Neuronal stem cell (in vitro differentiated cells): ENCODE data around the gene RAPGEF1.

ENCODE experiments used
- DNase-seq: peaks from one replicate; pipeline ENCODE4 v3.0.0-alpha.2; 2013; ENCODE audit warnings: low spot score
- H2AFZ ChIP-seq: one replicate; pipeline ENCODE4 v1.6.1; 2013; ENCODE audit warnings: mild to moderate bottlenecking, low read length, inconsistent platforms
- H2AK5ac ChIP-seq: 2 replicates; pipeline ENCODE4 v1.6.1; 2013; ENCODE audit warnings: low read depth, mild to moderate bottlenecking, inconsistent platforms, low read length, moderate library complexity, mixed read lengths
- H2BK120ac ChIP-seq: 2 replicates; pipeline ENCODE4 v1.6.1; 2013; ENCODE audit warnings: low read depth, mild to moderate bottlenecking, inconsistent platforms, low read length, moderate library complexity, mixed read lengths
- H2BK12ac ChIP-seq: one replicate; pipeline ENCODE4 v1.6.1; 2013; ENCODE audit warnings: low read length, inconsistent platforms
- H2BK15ac ChIP-seq: 2 replicates; pipeline ENCODE4 v1.6.1; 2013; ENCODE audit warnings: mild to moderate bottlenecking, low read length, inconsistent platforms, mixed read lengths
- H2BK5ac ChIP-seq: one replicate; pipeline ENCODE4 v1.6.1; 2013; ENCODE audit warnings: inconsistent platforms, mild to moderate bottlenecking, low read length, moderate library complexity
- H3K14ac ChIP-seq: one replicate; pipeline ENCODE4 v1.6.1; 2013; ENCODE audit warnings: low read length, inconsistent platforms
- H3K18ac ChIP-seq: 2 replicates; pipeline ENCODE4 v1.6.1; 2013; ENCODE audit warnings: low read length, inconsistent platforms
- H3K23ac ChIP-seq: 2 replicates; pipeline ENCODE4 v1.6.1; 2013; ENCODE audit warnings: low read depth, mild to moderate bottlenecking, mixed read lengths, low read length, inconsistent platforms; ENCODE audit not compliant: poor library complexity
- H3K27ac ChIP-seq: replicated peaks from 3 replicates; pipeline ENCODE4 v1.5.1; 2013; ENCODE audit warnings: low read length, inconsistent platforms
- H3K27me3 ChIP-seq, 3 experiments: 2 replicates each; pipeline ENCODE4 v1.6.1; 2013; ENCODE audit warnings: low read length in 3 of 3, mild to moderate bottlenecking in 2 of 3, inconsistent platforms in 1 of 3, low read depth in 1 of 3, mixed read lengths in 1 of 3, moderate library complexity in 1 of 3; ENCODE audit not compliant: control insufficient read depth in 3 of 3, insufficient read depth in 3 of 3
- H3K36me3 ChIP-seq, 2 donors: replicated peaks in 1 of 2; 2 replicates each; pipeline ENCODE4 v1.6.1; 2013; ENCODE audit warnings: low read length in 2 of 2; ENCODE audit not compliant: control insufficient read depth in 2 of 2, insufficient read depth in 2 of 2
- H3K4ac ChIP-seq: 2 replicates; pipeline ENCODE4 v1.6.1; 2013; ENCODE audit warnings: inconsistent platforms, mild to moderate bottlenecking, low read length, moderate library complexity
- H3K4me1 ChIP-seq, 2 donors: 1 replicate in 1 of 2; 2 replicates in 1 of 2; pipeline ENCODE4 v1.6.1; 2013; ENCODE audit warnings: low read length in 2 of 2, low read depth in 1 of 2; ENCODE audit not compliant: control insufficient read depth in 2 of 2, insufficient read depth in 1 of 2
- H3K4me2 ChIP-seq: one replicate; pipeline ENCODE4 v1.6.1; 2013; ENCODE audit warnings: mild to moderate bottlenecking, low read length, inconsistent platforms; ENCODE audit not compliant: insufficient read depth, poor library complexity, severe bottlenecking
- H3K4me3 ChIP-seq, 2 donors: 2 replicates each; pipeline ENCODE4 v1.5.1; 2013; ENCODE audit warnings: low read length in 2 of 2, mild to moderate bottlenecking in 2 of 2, inconsistent platforms in 1 of 2, moderate library complexity in 1 of 2
- H3K79me1 ChIP-seq: one replicate; pipeline ENCODE4 v1.6.1; 2013; ENCODE audit warnings: low read depth, mild to moderate bottlenecking, inconsistent platforms, low read length, moderate library complexity
- H3K9ac ChIP-seq: one replicate; pipeline ENCODE4 v1.6.1; 2013; ENCODE audit warnings: mild to moderate bottlenecking, low read depth, low read length, inconsistent platforms; ENCODE audit not compliant: poor library complexity
- H3K9me3 ChIP-seq, 2 donors: replicated peaks in 1 of 2; 2 replicates each; pipeline versions ENCODE3 to v1.6.1; 2013; ENCODE audit warnings: low read length in 2 of 2, mild to moderate bottlenecking in 2 of 2, inconsistent platforms in 1 of 2, low read depth in 1 of 2, mixed read lengths in 1 of 2, moderate library complexity in 1 of 2; ENCODE audit not compliant: control insufficient read depth in 2 of 2, insufficient read depth in 1 of 2
- H4K8ac ChIP-seq: one replicate; pipeline ENCODE4 v1.6.1; 2013; ENCODE audit warnings: low read depth, mild to moderate bottlenecking, inconsistent platforms, low read length, moderate library complexity
- H4K91ac ChIP-seq: one replicate; pipeline ENCODE4 v1.6.1; 2013; ENCODE audit warnings: low read length, low read depth, mild to moderate bottlenecking, inconsistent platforms; ENCODE audit not compliant: poor library complexity
- WGBS, 2 donors: extraction: QIAGEN DNeasy Blood & Tissue Kit; methylation state at CpG; one replicate each; pipeline ENCODE4 v1.1.7; 2013; ENCODE audit warnings: missing lambda C conversion rate in 2 of 2, mixed read lengths in 1 of 2; ENCODE audit not compliant: insufficient read length in 2 of 2, insufficient replicate concordance in 1 of 2; ENCODE audit errors: extremely low coverage in 2 of 2; 5-methylcytosine and 5-hydroxymethylcytosine counted together

RAPGEF1 gene

DNA sequence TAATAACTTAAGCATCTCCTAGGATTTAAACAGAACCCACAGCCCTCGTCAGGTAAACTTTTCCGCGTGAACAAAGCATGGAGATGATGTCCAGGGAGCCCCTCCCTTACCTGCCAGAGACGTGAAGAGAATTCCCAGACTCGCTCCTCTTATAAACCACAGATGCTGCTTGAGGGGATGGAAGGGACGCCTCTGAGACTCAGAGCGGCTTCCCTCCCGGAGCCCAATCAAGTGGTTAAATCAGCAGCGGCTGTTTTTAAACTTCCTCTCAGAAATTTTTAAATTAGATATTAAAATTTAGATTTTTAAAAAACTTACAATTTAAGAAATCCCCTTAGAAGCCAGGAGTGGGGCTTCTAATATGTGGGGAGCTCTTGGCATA lies 71.8 kb downstream of the RAPGEF1 start:
- Histone ChIP-seq H3K27me3 (no peaks in the 10 kb centered on the region), H3K9ac (no peak overlapping the region), H3K4me2 (no peak overlapping the region), H4K8ac (no peak overlapping the region), H3K79me1 (no peaks in the 10 kb centered on the region), H2BK120ac (no peak overlapping the region), H2BK5ac (no peak overlapping the region), H3K4me1 (peaks cover 13 to 18% of the 10 kb centered on the region in 2 donors), H2AFZ (no peak overlapping the region), H3K4ac (no peak overlapping the region), H3K4me3 (no peak overlapping the region), H3K23ac (no peak overlapping the region), H3K27ac (no peak overlapping the region), H3K36me3 (no peaks in the 10 kb centered on the region), H3K9me3 (peaks cover 5 to 13% of the 10 kb centered on the region in 2 donors), H2BK12ac (no peak overlapping the region), H3K18ac (no peak overlapping the region), H2AK5ac (no peak overlapping the region), H3K14ac (no peak overlapping the region), H2BK15ac (no peak overlapping the region), H4K91ac (no peak overlapping the region)
- no peak for DNase-seq
- no CpG with 5 or more reads among the region's 9 CpGs for WGBS, 2 donors

DNA sequence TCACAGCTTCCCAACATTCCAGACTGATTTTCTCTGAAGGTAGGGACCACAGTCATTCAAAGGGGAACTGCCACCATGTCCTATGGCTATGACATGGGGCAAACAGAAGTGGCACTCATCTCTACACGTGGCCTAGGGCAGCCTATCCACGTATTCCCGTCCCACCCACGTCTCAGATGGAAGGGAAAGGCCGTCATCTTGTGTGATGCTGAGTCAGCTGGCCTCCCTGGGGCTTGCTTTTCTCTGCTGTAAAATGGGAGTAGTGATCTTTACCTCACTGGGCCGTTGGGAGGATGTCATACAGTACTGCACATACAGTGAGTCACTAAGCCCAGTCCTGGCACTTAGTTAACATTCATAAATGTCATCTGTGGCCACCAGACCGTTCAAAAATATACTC lies 72.3 kb downstream of the RAPGEF1 start:
- Histone ChIP-seq H2BK5ac (no peak overlapping the region), H3K4me3 (no peak overlapping the region), H3K23ac (no peak overlapping the region), H3K79me1 (no peaks in the 10 kb centered on the region), H4K8ac (no peak overlapping the region), H3K14ac (no peak overlapping the region), H3K27me3 (no peaks in the 10 kb centered on the region), H3K27ac (no peak overlapping the region), H3K4ac (no peak overlapping the region), H3K4me2 (no peak overlapping the region), H2BK12ac (no peak overlapping the region), H4K91ac (no peak overlapping the region), H2AFZ (no peak overlapping the region), H3K36me3 (no peaks in the 10 kb centered on the region), H2BK120ac (no peak overlapping the region), H3K4me1 (peaks cover 13 to 18% of the 10 kb centered on the region in 2 donors), H3K9ac (no peak overlapping the region), H2AK5ac (no peak overlapping the region), H3K9me3 (peaks cover 5 to 13% of the 10 kb centered on the region in 2 donors), H2BK15ac (no peak overlapping the region), H3K18ac (no peak overlapping the region)
- WGBS, 2 donors, result no CpG with 5 or more reads among the region's 7 CpGs
- no peak for DNase-seq

DNA sequence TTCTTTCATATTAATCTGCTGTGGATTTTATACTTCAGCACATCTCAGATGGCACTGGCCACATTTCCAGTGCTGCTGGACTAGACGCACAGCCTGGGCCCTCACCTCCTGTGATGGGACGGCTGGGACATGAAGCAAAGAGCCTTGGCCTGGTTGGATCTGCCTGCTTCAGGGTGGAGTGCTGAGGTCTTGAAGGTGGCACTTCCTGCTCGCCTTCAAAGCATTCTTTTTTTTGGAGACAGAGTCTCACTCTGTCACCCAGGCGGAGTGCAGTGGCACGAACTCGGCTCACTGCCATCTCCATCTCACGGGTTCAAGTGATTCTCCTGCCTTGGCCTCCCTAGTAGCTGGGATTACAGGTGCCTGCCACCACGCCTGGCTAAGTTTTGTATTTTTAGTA lies 73.1 kb downstream of the RAPGEF1 start:
- no peaks in the 10 kb centered on the region for H3K79me1 ChIP-seq
- H3K4ac ChIP-seq, result no peak overlapping the region
- no peak overlapping the region for H2BK12ac ChIP-seq
- H3K4me1 ChIP-seq, result peaks cover 13 to 18% of the 10 kb centered on the region in 2 donors
- no peak overlapping the region for H3K14ac ChIP-seq
- no peaks in the 10 kb centered on the region for H3K36me3 ChIP-seq
- H2BK5ac ChIP-seq, result no peak overlapping the region
- no peak for DNase-seq
- no peak overlapping the region for H2BK120ac ChIP-seq
- H3K27ac ChIP-seq, result no peak overlapping the region
- H3K4me2 ChIP-seq, result no peak overlapping the region
- H4K8ac ChIP-seq, result no peak overlapping the region
- no peaks in the 10 kb centered on the region for H3K27me3 ChIP-seq
- H4K91ac ChIP-seq, result no peak overlapping the region
- no peak overlapping the region for H2AFZ ChIP-seq
- H3K23ac ChIP-seq, result no peak overlapping the region
- no CpG with 5 or more reads among the region's 8 CpGs for WGBS, 2 donors
- no peak overlapping the region for H2BK15ac ChIP-seq
- H3K4me3 ChIP-seq, result peak overlapping the region in 1 of 2 donors; percentile 57
- no peak overlapping the region for H2AK5ac ChIP-seq
- H3K9ac ChIP-seq, result no peak overlapping the region
- H3K18ac ChIP-seq, result no peak overlapping the region
- H3K9me3 ChIP-seq, result peaks cover 5 to 13% of the 10 kb centered on the region in 2 donors

DNA sequence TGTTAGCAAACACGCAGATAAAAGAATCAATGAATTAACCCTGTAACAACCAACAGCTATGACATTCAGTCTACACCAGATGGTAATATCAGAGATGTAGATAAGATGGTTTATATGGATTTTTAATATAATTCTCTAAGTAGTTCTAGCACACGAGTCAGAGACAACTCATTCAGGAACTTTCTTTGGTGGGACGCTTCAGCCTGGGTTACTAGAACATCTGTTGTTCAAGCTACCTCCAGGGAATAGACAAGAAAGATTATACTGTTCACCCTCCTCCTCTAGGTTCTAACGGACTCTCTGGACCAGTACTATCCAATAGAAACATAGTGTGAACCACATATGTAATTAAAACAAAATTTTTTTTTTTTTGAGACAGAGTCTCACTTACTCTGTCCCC lies 73.8 kb downstream of the RAPGEF1 start:
- no peak for DNase-seq
- no CpG with 5 or more reads among the region's 4 CpGs for WGBS, 2 donors
- H3K4me3 ChIP-seq, result no peak overlapping the region
- no peaks in the 10 kb centered on the region for H3K27me3 ChIP-seq
- H3K36me3 ChIP-seq, result no peaks in the 10 kb centered on the region
- no peak overlapping the region for H2BK5ac ChIP-seq
- H2BK120ac ChIP-seq, result no peak overlapping the region
- peaks cover 9 to 18% of the 10 kb centered on the region in 2 donors for H3K4me1 ChIP-seq
- H3K9me3 ChIP-seq, result peaks cover 2 to 13% of the 10 kb centered on the region in 2 donors
- no peak overlapping the region for H2BK15ac ChIP-seq
- no peak overlapping the region for H3K4ac ChIP-seq
- H2AFZ ChIP-seq, result no peak overlapping the region
- no peak overlapping the region for H2BK12ac ChIP-seq
- H2AK5ac ChIP-seq, result no peak overlapping the region
- H3K18ac ChIP-seq, result no peak overlapping the region
- H3K79me1 ChIP-seq, result no peaks in the 10 kb centered on the region
- H3K9ac ChIP-seq, result no peak overlapping the region
- H3K14ac ChIP-seq, result no peak overlapping the region
- no peak overlapping the region for H4K8ac ChIP-seq
- H4K91ac ChIP-seq, result no peak overlapping the region
- no peak overlapping the region for H3K27ac ChIP-seq
- H3K23ac ChIP-seq, result no peak overlapping the region
- H3K4me2 ChIP-seq, result no peak overlapping the region
